AG04450 (cell line): ENCODE results near the gene DOCK9. TPM values are rescaled to one million over a fixed set of nuclear protein-coding genes. Genes with fewer than 3 reads are reported as not detected.

Source experiments
- CTCF ChIA-PET: fragments of 300-600, 350-600 bp; formaldehyde crosslinking; extraction: SDS; loops from one replicate; lab custom pipeline; 2022; ENCODE audit warnings: antibody characterized with exemption, inconsistent platforms; lab: Charles Lee
- POLR2A ChIA-PET: fragments of 350-600 bp; formaldehyde crosslinking; extraction: SDS; loops from one replicate; lab custom pipeline; 2021; ENCODE audit warnings: antibody characterized with exemption, inconsistent platforms; lab: Yijun Ruan, JAX
- DNase-seq: peaks from one replicate; pipeline ENCODE4 v3.0.0-alpha.2; 2011; ENCODE audit warnings: low read depth, low spot score
- H3K27ac ChIP-seq: one replicate; pipeline ENCODE4 v1.5.1; 2012; ENCODE audit warnings: low read depth, low read length, control low read depth
- H3K27me3 ChIP-seq: one replicate; pipeline ENCODE4 v1.6.0; 2012; ENCODE audit warnings: low read length; ENCODE audit not compliant: control insufficient read depth, insufficient read depth
- H3K4me3 ChIP-seq: 2 replicates; pipeline ENCODE4 v1.5.1; 2011; ENCODE audit warnings: mild to moderate bottlenecking, low read depth, low read length, control low read depth
- H3K9me3 ChIP-seq: 2 replicates; pipeline ENCODE4 v1.5.1; 2012; ENCODE audit warnings: low read length; ENCODE audit not compliant: control insufficient read depth, insufficient read depth
- CTCF ChIP-seq: IDR thresholded peaks from 2 replicates; pipeline ENCODE4 v1.5.1; 2011; ENCODE audit warnings: low read depth, low read length, control low read depth, inconsistent platforms
- polyA plus RNA-seq: library from polyadenylated mRNA; depleted of rRNA; stranded (reverse); fragments of >200 nt; gene quantifications from 2 replicates; pipeline ENCODE4 v1.2.3, GENCODE V29; 2011

The DOCK9 gene
- polyA plus RNA-seq, 1 experiment = 9.6 TPM

GRCh38 chr13:99008577-99008976 lies 30.7 kb upstream of the DOCK9 start:
- no peak for TF ChIP-seq CTCF
- no peak for DNase-seq
- Histone ChIP-seq H3K27me3 (no peaks in the 10 kb centered on the region), H3K27ac (no peak overlapping the region), H3K4me3 (no peak overlapping the region), H3K9me3 (no peaks in the 10 kb centered on the region)
- ChIA-PET CTCF (no interaction called here), POLR2A (no interaction called here)

- CTCF ChIA-PET = no interaction called here
- DNase-seq = no peak
Observed at GRCh38 chr13:99007414-99007986, 29.6 kb upstream of the DOCK9 start.

GRCh38 chr13:99005609-99006008 lies 27.7 kb upstream of the DOCK9 start:
- CTCF ChIA-PET = no interaction called here

More at GRCh38 chr13:99007414-99007986, 29.6 kb upstream of the DOCK9 start:
- Histone ChIP-seq H3K9me3 (no peaks in the 10 kb centered on the region), H3K27me3 (no peaks in the 10 kb centered on the region), H3K27ac (no peak overlapping the region), H3K4me3 (no peak overlapping the region)
- TF ChIP-seq CTCF = no peak
- POLR2A ChIA-PET = no interaction called here

GRCh38 chr13:99004978-99005377 lies 27.1 kb upstream of the DOCK9 start:
- POLR2A ChIA-PET = no interaction called here
- H3K9me3 ChIP-seq = no peaks in the 10 kb centered on the region
- CTCF ChIA-PET = no interaction called here
- H3K27me3 ChIP-seq = no peaks in the 10 kb centered on the region
- no peak for DNase-seq
- no peak for TF ChIP-seq CTCF
- no peak overlapping the region for H3K27ac ChIP-seq
- H3K4me3 ChIP-seq = no peak overlapping the region

More at GRCh38 chr13:99005609-99006008, 27.7 kb upstream of the DOCK9 start:
- Histone ChIP-seq H3K27ac (no peak overlapping the region), H3K4me3 (no peak overlapping the region), H3K9me3 (no peaks in the 10 kb centered on the region), H3K27me3 (no peaks in the 10 kb centered on the region)
- TF ChIP-seq CTCF = no peak
- no peak for DNase-seq
- POLR2A ChIA-PET = no interaction called here

- Histone ChIP-seq H3K27me3 (no peaks in the 10 kb centered on the region), H3K27ac (no peak overlapping the region), H3K4me3 (no peak overlapping the region), H3K9me3 (no peaks in the 10 kb centered on the region)
- DNase-seq = no peak
- no peak for TF ChIP-seq CTCF
- CTCF ChIA-PET = no interaction called here
- POLR2A ChIA-PET = no interaction called here
Observed at GRCh38 chr13:99003851-99004471, 26.1 kb upstream of the DOCK9 start.
